Measurements from ENCODE around the gene SLC25A1. TPM values are rescaled to one million over a fixed set of nuclear protein-coding genes. Genes with fewer than 3 reads are reported as not detected.
A peak's percentile ranks its signal among the peaks of the same experiment; 100 is the strongest.
"Not testable (repeated sequence)": the region's sequence is repeated elsewhere in the genome, so short reads cannot be mapped to it uniquely, and the experiment has no call there.

SLC25A1 gene
- total and polyA plus RNA-seq, 5 donors from 2014 or later: 27.6 to 62.9 (median 46.9) TPM

DNA sequence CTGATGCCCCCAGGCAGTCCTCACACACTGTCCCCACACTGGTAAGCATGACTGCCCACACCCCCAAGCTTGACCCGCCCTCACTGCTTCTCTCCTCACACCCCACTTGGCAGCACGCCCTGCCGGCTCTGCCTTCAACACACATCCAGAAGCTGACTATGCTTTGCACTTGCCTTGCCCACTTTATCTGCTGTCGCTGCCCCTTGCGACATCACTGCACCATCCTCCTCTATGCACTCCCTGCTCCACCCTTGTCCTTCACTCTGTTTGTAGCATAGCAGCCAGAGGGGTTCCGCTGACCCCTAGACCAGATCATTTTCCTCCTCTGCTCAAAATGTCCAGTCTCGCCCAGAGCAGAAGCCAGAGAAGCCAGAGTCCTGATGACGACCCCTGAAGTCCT lies 25.3 kb upstream of the SLC25A1 start:
- peaks cover 5% of the 10 kb centered on the region for H3K27me3 Mint-ChIP-seq
- H3K27ac Mint-ChIP-seq: peak overlapping the region in 1 of 3 donors; percentile 65
- no peaks in the 10 kb centered on the region for H3K36me3 ChIP-seq (ENCODE audit: control insufficient read depth, insufficient read depth, low read length)
- peaks cover 4% of the 10 kb centered on the region for H3K36me3 Mint-ChIP-seq
- no peaks in the 10 kb centered on the region for H3K27me3 ChIP-seq (ENCODE audit: control insufficient read depth, insufficient read depth, low read length)
- H3K9me3 Mint-ChIP-seq: peaks cover 0 to 4% (median 0%) of the 10 kb centered on the region in 7 donors
- peaks cover 0 to 2% (median 0%) of the 10 kb centered on the region in 4 donors for H3K4me1 Mint-ChIP-seq
- H3K4me3 Mint-ChIP-seq: no peak overlapping the region
- H3K4me3 ChIP-seq (ENCODE audit: low read depth, low read length): no peak overlapping the region
- no peaks in the 10 kb centered on the region for H3K4me1 ChIP-seq (ENCODE audit: control insufficient read depth, insufficient read depth, low read length, poor library complexity, severe bottlenecking)
- no peaks in the 10 kb centered on the region for H3K9me3 ChIP-seq (ENCODE audit: control insufficient read depth in 2 of 2, low read length in 2 of 2)
- DNase-seq (no peak), ATAC-seq (ENCODE audit: low read depth in 2 of 2) (no peak)
- H3K27ac ChIP-seq (ENCODE audit: insufficient read depth, low read length, poor library complexity, severe bottlenecking): no peak overlapping the region

DNA sequence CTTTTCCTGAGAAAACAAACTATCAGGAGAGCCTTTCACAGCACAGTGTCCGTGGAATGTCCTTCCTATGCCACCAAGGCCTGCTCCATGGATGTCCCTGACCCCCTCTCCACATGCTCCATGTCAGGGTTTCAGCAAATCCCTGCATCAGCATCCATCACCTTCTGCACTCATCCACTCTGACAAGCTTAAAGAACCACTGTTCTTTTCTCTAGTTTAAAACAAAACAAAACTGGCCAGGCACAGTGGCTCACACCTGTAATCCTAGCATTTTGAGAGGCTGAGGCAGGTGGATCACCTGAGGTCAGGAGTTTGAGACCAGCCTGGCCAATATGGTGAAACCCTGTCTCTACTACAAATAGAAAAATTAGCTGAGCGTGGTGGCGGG lies 24.3 kb upstream of the SLC25A1 start:
- not testable (repeated sequence) for H3K4me3 ChIP-seq (ENCODE audit: low read depth, low read length); H3K4me3 Mint-ChIP-seq; ATAC-seq (ENCODE audit: low read depth in 2 of 2); H3K9me3 ChIP-seq (ENCODE audit: control insufficient read depth in 2 of 2, low read length in 2 of 2); H3K27ac ChIP-seq (ENCODE audit: insufficient read depth, low read length, poor library complexity, severe bottlenecking); H3K9me3 Mint-ChIP-seq; H3K4me1 ChIP-seq (ENCODE audit: control insufficient read depth, insufficient read depth, low read length, poor library complexity, severe bottlenecking); H3K27me3 ChIP-seq (ENCODE audit: control insufficient read depth, insufficient read depth, low read length); DNase-seq; H3K36me3 Mint-ChIP-seq; H3K4me1 Mint-ChIP-seq; H3K36me3 ChIP-seq (ENCODE audit: control insufficient read depth, insufficient read depth, low read length); H3K27me3 Mint-ChIP-seq
- H3K27ac Mint-ChIP-seq: peak overlapping the region in 1 of 3 donors; percentile 43

GRCh38 chr22:19201869-19202798 lies 23.6 kb upstream of the SLC25A1 start:
- Histone ChIP-seq H3K36me3 (ENCODE audit: control insufficient read depth, insufficient read depth, low read length) (no peaks in the 10 kb centered on the region), H3K4me3 (ENCODE audit: low read depth, low read length) (no peak overlapping the region), H3K27ac (ENCODE audit: insufficient read depth, low read length, poor library complexity, severe bottlenecking) (no peak overlapping the region), H3K9me3 (ENCODE audit: control insufficient read depth in 2 of 2, low read length in 2 of 2) (no peaks in the 10 kb centered on the region), H3K4me1 (ENCODE audit: control insufficient read depth, insufficient read depth, low read length, poor library complexity, severe bottlenecking) (no peaks in the 10 kb centered on the region), H3K27me3 (ENCODE audit: control insufficient read depth, insufficient read depth, low read length) (no peaks in the 10 kb centered on the region)
- no peak for DNase-seq
- H3K4me3 Mint-ChIP-seq: no peak overlapping the region
- H3K4me1 Mint-ChIP-seq: peaks cover 0 to 9% (median 4%) of the 10 kb centered on the region in 4 donors
- H3K9me3 Mint-ChIP-seq: peaks cover 0 to 4% (median 0%) of the 10 kb centered on the region in 7 donors
- no peak overlapping the region for H3K27ac Mint-ChIP-seq
- H3K27me3 Mint-ChIP-seq: peaks cover 10% of the 10 kb centered on the region
- no peaks in the 10 kb centered on the region for H3K36me3 Mint-ChIP-seq
- ATAC-seq (ENCODE audit: low read depth in 2 of 2): no peak

- Mint-ChIP-seq H3K4me1 (peaks cover 0 to 12% (median 7%) of the 10 kb centered on the region in 4 donors), H3K4me3 (no peak overlapping the region), H3K27ac (peak overlapping the region in 1 of 3 donors; percentile 46), H3K9me3 (peaks cover 0 to 4% (median 0%) of the 10 kb centered on the region in 7 donors), H3K27me3 (peaks cover 10% of the 10 kb centered on the region), H3K36me3 (no peaks in the 10 kb centered on the region)
- H3K27me3 ChIP-seq (ENCODE audit: control insufficient read depth, insufficient read depth, low read length): no peaks in the 10 kb centered on the region
- no peaks in the 10 kb centered on the region for H3K9me3 ChIP-seq (ENCODE audit: control insufficient read depth in 2 of 2, low read length in 2 of 2)
- no peak for DNase-seq
- no peaks in the 10 kb centered on the region for H3K4me1 ChIP-seq (ENCODE audit: control insufficient read depth, insufficient read depth, low read length, poor library complexity, severe bottlenecking)
- ATAC-seq (ENCODE audit: low read depth in 2 of 2): no peak
- no peak overlapping the region for H3K27ac ChIP-seq (ENCODE audit: insufficient read depth, low read length, poor library complexity, severe bottlenecking)
- no peaks in the 10 kb centered on the region for H3K36me3 ChIP-seq (ENCODE audit: control insufficient read depth, insufficient read depth, low read length)
- H3K4me3 ChIP-seq (ENCODE audit: low read depth, low read length): no peak overlapping the region
Measured at GRCh38 chr22:19201130-19201868, 22.8 kb upstream of the SLC25A1 start.

DNA sequence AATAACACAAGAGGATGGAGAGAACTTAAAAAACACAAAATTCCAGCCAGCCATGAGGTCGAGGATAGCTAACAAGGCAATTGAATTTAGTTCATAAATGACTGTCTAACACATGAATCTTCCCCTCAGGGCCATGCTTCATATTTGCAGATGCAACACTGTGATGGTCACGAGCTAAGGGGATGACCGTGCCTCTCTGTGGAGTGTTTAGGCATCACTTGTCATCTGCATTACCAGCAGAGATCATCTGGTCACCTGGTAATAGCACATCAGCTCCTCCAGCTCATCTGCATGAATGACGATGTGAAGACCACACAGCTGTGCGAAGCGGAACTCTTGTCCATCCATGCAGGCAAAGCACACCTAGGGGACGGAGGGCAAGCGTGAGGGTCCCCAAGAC lies 20.9 kb upstream of the SLC25A1 start:
- Histone ChIP-seq H3K27me3 (ENCODE audit: control insufficient read depth, insufficient read depth, low read length) (no peaks in the 10 kb centered on the region), H3K9me3 (ENCODE audit: control insufficient read depth in 2 of 2, low read length in 2 of 2) (no peaks in the 10 kb centered on the region), H3K36me3 (ENCODE audit: control insufficient read depth, insufficient read depth, low read length) (no peaks in the 10 kb centered on the region), H3K27ac (ENCODE audit: insufficient read depth, low read length, poor library complexity, severe bottlenecking) (no peak overlapping the region), H3K4me1 (ENCODE audit: control insufficient read depth, insufficient read depth, low read length, poor library complexity, severe bottlenecking) (peaks cover 12% of the 10 kb centered on the region), H3K4me3 (ENCODE audit: low read depth, low read length) (no peak overlapping the region)
- Mint-ChIP-seq H3K4me3 (no peak overlapping the region), H3K9me3 (peaks cover 0 to 4% (median 0%) of the 10 kb centered on the region in 7 donors), H3K36me3 (no peaks in the 10 kb centered on the region), H3K27me3 (peaks cover 16% of the 10 kb centered on the region), H3K27ac (peak overlapping the region in 1 of 3 donors; percentile 44), H3K4me1 (peaks cover 0 to 29% (median 22%) of the 10 kb centered on the region in 4 donors)
- ATAC-seq (ENCODE audit: low read depth in 2 of 2) (no peak), DNase-seq (no peak)

DNA sequence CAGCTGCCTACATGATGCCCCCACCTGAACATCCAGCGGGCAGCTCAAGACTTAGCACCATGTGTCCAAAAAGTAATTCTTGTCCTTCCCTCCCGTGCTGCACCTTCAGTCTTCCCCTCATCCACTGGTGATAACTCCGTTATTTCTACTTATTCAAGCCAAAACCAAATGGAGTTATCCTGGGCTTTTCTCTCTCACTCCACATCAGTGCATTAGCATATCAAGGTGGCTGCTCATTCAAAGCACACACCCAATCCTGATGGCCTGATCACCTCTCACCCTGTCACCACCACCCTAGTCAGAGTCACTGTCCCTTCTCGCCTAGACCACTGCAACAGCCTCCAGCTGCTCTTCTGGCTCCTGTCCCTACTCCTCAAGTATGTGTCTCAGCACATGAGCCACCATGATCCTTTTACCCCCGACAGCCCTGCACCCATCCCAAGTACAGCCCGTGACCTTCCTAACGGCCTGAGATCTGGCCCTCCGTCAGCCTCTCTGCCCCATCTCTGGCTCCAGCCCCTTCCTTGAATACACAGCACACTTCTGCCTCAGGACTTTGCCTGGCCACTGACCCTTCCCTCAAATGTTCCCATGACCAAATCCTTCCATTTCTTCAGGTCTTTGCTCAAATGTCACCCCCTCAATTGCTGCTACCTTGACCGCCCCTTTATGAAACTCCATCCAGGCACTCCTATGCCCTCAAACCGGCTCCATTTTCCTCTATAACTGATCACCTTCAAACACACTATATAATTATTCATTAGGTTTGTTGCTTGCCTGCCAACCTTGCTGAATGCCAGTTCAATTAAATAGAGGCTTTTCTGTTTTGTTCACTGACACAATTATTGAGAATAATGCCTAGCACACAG lies 19.7 kb upstream of the SLC25A1 start:
- Mint-ChIP-seq H3K4me3 (no peak overlapping the region), H3K9me3 (peaks cover 0 to 4% (median 0%) of the 10 kb centered on the region in 7 donors), H3K27ac (peak overlapping the region in 2 of 3 donors; percentile 39 to 64), H3K4me1 (peaks cover 0 to 29% (median 22%) of the 10 kb centered on the region in 4 donors), H3K27me3 (peaks cover 16% of the 10 kb centered on the region), H3K36me3 (no peaks in the 10 kb centered on the region)
- ATAC-seq (ENCODE audit: low read depth in 2 of 2) (no peak), DNase-seq (no peak)
- no peak overlapping the region for H3K27ac ChIP-seq (ENCODE audit: insufficient read depth, low read length, poor library complexity, severe bottlenecking)
- H3K4me3 ChIP-seq (ENCODE audit: low read depth, low read length): no peak overlapping the region
- H3K4me1 ChIP-seq (ENCODE audit: control insufficient read depth, insufficient read depth, low read length, poor library complexity, severe bottlenecking): peaks cover 12% of the 10 kb centered on the region
- H3K36me3 ChIP-seq (ENCODE audit: control insufficient read depth, insufficient read depth, low read length): no peaks in the 10 kb centered on the region
- H3K9me3 ChIP-seq (ENCODE audit: control insufficient read depth in 2 of 2, low read length in 2 of 2): no peaks in the 10 kb centered on the region
- H3K27me3 ChIP-seq (ENCODE audit: control insufficient read depth, insufficient read depth, low read length): no peaks in the 10 kb centered on the region

Measured in CD4-positive, CD25-positive, alpha-beta regulatory T cell (primary cell).